Stimulated activated CD8-positive, alpha-beta memory T cell treated with anti-CD3 and anti-CD28 coated beads, Interleukin-4, amount 100 ng/mL, for 24 hours (primary cell): Measurements from ENCODE around the gene DBNDD1.

Experiments used
- DNase-seq: peaks from one replicate; pipeline ENCODE4 v3.0.0-alpha.2; 2020; ENCODE audit warnings: low read depth

DBNDD1 gene

DNA sequence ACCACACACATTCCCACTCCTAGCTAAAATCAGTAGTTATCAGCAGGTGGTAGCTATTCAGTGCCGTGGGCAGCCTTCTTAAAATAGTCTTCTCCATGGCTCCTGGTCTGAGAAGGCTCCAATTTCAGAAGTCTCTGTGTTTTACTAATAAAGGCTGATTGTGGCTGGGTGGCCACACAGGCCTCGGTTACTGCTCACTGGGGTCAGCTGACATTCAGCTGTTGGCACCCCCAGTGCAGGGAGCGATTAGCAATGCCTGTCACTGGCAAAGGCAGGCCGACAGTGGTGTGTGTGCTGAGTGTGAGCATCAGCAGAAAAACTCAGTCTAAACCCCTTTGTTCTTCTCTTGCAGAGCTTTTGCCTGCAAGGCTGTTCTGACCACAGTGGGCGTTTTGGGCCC lies 16.6 kb upstream of the DBNDD1 start:
- DNase-seq: no peak

- DNase-seq: no peak
Observed at GRCh38 chr16:90034504-90034903, 15.2 kb upstream of the DBNDD1 start.

GRCh38 chr16:90033387-90033786 lies 14.1 kb upstream of the DBNDD1 start:
- no peak for DNase-seq

- DNase-seq: no peak
Observed at GRCh38 chr16:90032674-90033331, 13.5 kb upstream of the DBNDD1 start.

- DNase-seq: no peak
Observed at GRCh38 chr16:90031931-90032673, 12.8 kb upstream of the DBNDD1 start.

DNA sequence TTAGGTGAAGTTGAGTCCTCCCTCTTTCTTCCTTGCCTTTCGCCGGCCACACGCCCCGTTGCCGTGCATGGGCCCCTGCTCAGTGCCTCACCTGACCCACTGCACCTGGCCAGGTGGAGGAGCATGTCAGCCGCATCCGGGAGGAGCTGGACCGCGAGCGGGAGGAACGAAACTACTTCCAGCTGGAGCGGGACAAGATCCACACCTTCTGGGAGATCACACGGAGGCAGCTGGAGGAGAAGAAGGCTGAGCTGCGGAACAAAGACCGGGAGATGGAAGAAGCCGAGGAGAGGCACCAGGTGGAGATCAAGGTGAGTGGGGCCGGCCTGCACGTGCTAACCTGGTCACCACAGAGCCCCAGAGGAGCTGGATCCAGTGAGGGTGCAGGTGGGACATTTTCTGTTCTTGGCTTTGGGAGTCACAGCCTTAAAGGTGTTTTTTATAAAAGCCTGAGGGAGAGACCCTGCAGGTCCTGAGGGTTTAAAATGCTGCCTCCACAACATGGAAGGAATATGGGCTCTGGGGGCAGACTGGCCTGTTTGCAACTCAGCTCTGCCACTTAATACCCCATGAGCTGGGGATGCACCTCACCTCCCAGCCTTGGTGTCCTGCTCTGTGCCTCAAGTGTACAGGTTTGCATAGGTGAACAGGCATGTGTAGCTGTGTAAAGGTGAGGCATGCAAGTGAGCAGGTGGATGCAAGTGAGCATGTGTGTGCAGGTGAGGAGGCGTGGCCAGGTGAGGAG lies 12.1 kb upstream of the DBNDD1 start:
- no peak for DNase-seq

DNA sequence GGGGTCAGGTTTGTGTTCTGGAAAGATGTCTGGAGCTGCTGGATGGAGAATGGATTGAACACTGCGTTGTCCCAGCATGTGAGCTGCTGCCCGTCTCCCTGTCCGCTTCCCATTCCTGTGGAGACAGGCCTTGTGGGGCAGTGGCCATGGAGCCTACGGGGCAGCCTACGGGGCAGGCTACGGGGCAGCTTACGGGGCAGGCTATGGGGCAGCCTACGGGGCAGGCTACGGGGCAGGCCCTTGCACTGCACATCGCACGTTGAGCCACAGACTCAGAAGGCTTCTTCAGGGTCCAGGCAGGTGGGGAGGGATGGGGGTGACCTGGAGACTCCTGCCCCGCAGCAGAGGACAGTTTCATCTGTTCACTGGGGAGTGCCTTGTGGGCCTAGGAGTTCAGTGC lies 9.7 kb upstream of the DBNDD1 start:
- no peak for DNase-seq

DNA sequence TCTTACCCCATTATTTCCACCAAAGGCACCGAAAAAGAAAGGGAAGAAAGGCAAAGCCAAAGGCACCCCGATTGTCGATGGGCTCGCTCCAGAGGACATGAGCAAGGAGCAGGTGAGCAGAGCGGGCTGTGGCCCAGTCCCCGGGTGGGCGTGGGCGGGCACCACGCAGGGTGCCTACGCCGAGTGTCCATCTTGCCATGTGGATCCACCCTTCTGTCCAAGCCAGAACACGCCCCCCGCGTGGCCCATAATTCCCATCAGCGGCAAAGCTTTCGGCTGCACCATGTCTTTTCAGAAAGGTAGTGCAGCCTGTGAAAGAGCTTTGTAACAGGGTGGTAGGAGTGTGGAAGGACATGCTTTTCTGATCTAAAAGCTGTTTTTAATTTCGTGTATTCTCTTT lies 8.4 kb upstream of the DBNDD1 start:
- no peak for DNase-seq

DNA sequence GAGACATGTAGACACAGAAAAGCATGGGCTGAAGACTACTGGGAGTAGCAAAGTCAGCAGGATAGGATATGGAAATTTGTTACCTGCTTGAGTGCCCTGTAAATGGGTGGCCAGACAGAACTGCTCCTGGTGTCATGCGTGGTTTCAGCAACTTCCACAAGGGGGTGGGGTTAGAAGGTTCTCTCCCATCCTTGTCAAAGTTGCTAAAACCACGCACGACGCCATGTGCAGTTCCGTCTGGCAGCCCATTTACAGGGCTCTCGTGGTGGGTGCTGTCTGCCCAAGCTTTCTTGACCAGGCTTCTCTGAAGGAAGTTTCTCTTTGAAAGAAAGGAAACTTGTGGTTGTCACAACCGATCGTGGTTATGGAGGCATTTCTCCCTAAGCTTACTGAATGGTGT lies 6.9 kb upstream of the DBNDD1 start:
- DNase-seq: no peak

- DNase-seq: no peak
Observed at GRCh38 chr16:90023078-90023447, 3.8 kb upstream of the DBNDD1 start.

GRCh38 chr16:90022209-90023077 lies 3.2 kb upstream of the DBNDD1 start:
- DNase-seq: peak; percentile 67

- no peak for DNase-seq
Observed at GRCh38 chr16:90020838-90021382, 1.7 kb upstream of the DBNDD1 start.

DNA sequence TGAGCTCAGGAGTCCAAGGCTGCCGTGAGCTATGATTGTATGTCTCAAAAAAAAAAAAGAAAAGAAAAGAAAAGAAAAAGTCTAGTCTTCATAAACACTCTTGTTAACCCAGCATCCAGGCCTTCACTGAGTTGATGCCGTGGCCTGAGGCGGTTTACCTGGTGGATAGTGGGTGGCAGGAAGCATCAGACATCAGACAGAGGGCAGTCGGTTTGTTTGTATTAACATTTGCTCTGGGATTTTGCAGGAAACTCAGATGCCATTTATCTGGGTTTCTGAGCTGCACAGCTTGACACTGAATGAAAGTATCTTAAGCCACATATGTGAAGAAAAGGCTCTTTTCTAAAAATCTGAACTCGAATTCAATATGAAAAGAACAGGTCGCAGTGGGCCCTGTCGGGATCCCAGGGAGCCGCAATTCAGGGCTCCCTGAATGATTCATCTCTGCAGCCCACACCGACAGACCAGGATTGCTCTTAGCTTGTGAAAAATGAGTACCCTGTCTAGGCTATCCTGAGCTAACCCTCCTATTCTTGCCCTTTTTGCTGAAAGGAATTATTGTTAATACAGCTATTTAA lies 1.1 kb upstream of the DBNDD1 start:
- no peak for DNase-seq

GRCh38 chr16:90019543-90020259 lies 445 bp upstream of the DBNDD1 start:
- DNase-seq: no peak

GRCh38 chr16:90018297-90018651 lies 982 bp downstream of the DBNDD1 start:
- no peak for DNase-seq

GRCh38 chr16:90016339-90016950 lies 2.8 kb downstream of the DBNDD1 start:
- no peak for DNase-seq

DNA sequence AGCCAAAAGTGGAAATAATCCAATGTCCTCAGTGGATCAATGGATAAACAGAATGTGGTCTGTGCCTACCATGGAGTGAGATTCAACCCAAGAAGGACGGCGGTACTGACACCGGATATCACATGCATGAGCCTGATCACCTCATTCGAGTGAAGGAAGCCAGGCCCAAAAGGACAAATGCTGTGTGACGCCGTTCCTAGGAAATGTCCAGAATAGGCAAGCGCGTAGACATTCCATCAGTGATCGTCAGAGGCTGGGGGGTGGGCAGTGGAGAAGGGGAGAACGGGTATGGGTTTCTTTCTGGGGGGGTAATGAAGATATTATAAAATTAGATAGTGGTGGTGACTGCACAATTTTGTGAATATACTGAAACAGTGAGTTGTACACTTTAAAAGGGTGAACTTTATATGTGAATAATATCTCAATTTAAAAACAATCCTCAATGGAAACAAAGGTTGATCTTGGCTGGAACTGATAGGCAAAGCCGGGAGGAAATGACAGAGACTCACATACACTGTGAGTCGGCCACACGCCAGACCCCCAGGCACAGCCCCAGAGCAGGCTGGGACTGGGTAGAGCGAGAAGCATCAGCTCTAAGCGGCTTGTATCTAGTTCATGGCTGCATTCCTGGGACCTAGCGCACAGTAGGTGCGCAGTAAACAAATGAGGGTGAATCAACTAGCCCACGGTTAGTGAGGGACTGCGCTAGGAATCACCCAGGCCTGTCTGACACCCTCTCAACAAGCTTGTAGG lies 3.5 kb downstream of the DBNDD1 start:
- DNase-seq: no peak

DNA sequence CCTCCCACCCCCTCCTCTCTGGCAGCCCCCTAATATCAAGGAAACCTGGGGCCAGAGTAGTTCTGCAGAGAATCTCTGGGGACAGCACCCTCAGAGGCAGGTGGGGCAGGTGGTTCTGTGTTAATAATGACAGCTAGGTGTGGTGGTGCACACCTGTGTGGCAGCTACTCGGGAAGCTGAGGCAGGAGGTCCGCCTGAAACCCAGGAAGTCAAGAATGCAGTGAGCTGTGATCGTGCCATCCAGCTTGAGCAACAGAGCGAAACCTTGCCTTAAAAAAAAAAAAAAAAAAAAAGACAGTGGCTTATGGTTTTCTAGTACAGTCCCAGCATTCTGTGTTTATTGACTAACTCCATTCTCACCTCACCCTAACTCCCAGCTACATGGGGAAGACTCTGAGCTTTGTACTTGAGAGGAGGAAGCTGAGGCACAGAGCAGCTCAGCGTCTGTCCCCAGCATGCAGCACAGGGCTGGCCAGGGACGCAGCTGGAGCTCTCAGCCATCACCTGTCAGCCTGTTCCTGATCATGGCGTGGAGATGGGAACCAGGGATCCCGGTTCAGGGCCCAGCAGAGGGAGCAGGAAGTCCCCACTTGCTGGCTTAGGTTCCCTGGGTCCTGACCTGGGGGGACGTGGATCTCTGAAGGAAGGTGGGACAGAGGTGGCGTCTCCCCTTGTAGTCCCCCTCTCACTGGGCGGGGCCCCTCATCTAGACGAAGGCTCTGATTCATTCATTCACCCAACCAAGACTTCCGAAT lies 6.1 kb downstream of the DBNDD1 start:
- no peak for DNase-seq

GRCh38 chr16:90011908-90012501 lies 7.3 kb downstream of the DBNDD1 start:
- no peak for DNase-seq
